Stimulated activated CD4-positive, alpha-beta T cell treated with anti-CD3 and anti-CD28 coated beads, Interleukin-1b, Interleukin-23, amount 100 ng/mL, for 4 hours (primary cell): ENCODE measurements around the gene PLA2G4C.
A peak's percentile ranks its signal among the peaks of the same experiment; 100 is the strongest.
"Not testable (repeated sequence)": the region's sequence is repeated elsewhere in the genome, so short reads cannot be mapped to it uniquely, and the experiment has no call there.

Source experiments
- DNase-seq, 2 donors: peaks; one replicate each; pipeline ENCODE4 v3.0.0-alpha.2; 2020; ENCODE audit warnings: low read depth in 2 of 2

The PLA2G4C gene

GRCh38 chr19:48108997-48109782 is 1.4 kb downstream of the PLA2G4C start:
- DNase-seq, result no peak

GRCh38 chr19:48103922-48104321 is 6.7 kb downstream of the PLA2G4C start:
- no peak for DNase-seq

- peak in 1 of 2 donors; percentile 20 for DNase-seq
These were observed 7.5 kb downstream of the PLA2G4C start for GRCh38 chr19:48102870-48103751.

- no peak for DNase-seq
These were observed 14.9 kb downstream of the PLA2G4C start for GRCh38 chr19:48095612-48096175.

- DNase-seq, result no peak
These were observed 15.8 kb downstream of the PLA2G4C start for GRCh38 chr19:48094855-48095203.

GRCh38 chr19:48094129-48094854 is 16.3 kb downstream of the PLA2G4C start:
- no peak for DNase-seq

- not testable (repeated sequence) for DNase-seq
These were observed 19.4 kb downstream of the PLA2G4C start for GRCh38 chr19:48091111-48091718.

- DNase-seq, result no peak
These were observed 20.3 kb downstream of the PLA2G4C start for GRCh38 chr19:48090281-48090802.

- DNase-seq, result not testable (repeated sequence)
These were observed 21.6 kb downstream of the PLA2G4C start for GRCh38 chr19:48088991-48089390.

- DNase-seq, result no peak
These were observed 24.4 kb downstream of the PLA2G4C start for GRCh38 chr19:48085904-48086864.

GRCh38 chr19:48085076-48085475 is 25.5 kb downstream of the PLA2G4C start:
- DNase-seq, result no peak

- DNase-seq, result no peak
These were observed 29.5 kb downstream of the PLA2G4C start for GRCh38 chr19:48081106-48081505.

- not testable (repeated sequence) for DNase-seq
These were observed 40.3 kb downstream of the PLA2G4C start for GRCh38 chr19:48070177-48070769.

GRCh38 chr19:48069435-48069834 is 41.2 kb downstream of the PLA2G4C start:
- no peak for DNase-seq

GRCh38 chr19:48064509-48064908 is 46.1 kb downstream of the PLA2G4C start:
- DNase-seq, result no peak

GRCh38 chr19:48061401-48062344 is 48.9 kb downstream of the PLA2G4C start:
- no peak for DNase-seq

GRCh38 chr19:48060381-48060780 is 50.2 kb downstream of the PLA2G4C start:
- DNase-seq, result no peak

- DNase-seq, result no peak
These were observed 51.3 kb downstream of the PLA2G4C start for GRCh38 chr19:48059331-48059730.
